NCI-H345 treated with DMSO at 0.1 percent for 48 hours (cell line): Measurements from ENCODE around the gene YIPF4.
"Not testable (repeated sequence)": the region's sequence is repeated elsewhere in the genome, so short reads cannot be mapped to it uniquely, and the experiment has no call there.

ENCODE experiments used
- DNase-seq: peaks from one replicate; lab custom pipeline; 2025; ENCODE audit not compliant: unreplicated experiment; lab: John Stamatoyannopoulos, UW

Gene YIPF4

GRCh38 chr2:32277674-32278477 lies at the start of gene YIPF4:
Gene YIPF4, plus strand, starts transcription at chr2:32277904. Its CDS starts 252 bp downstream, at chr2:32278156.
- DNase-seq, result peak; percentile 84

GRCh38 chr2:32228181-32228580 lies 49.5 kb upstream of the YIPF4 start:
- no peak for DNase-seq

- DNase-seq, result no peak
Measured at GRCh38 chr2:32229635-32230034, 48.1 kb upstream of the YIPF4 start.

GRCh38 chr2:32231959-32232358 lies 45.7 kb upstream of the YIPF4 start:
- no peak for DNase-seq

GRCh38 chr2:32235315-32235714 lies 42.4 kb upstream of the YIPF4 start:
- DNase-seq, result no peak

- DNase-seq, result no peak
Measured at GRCh38 chr2:32237488-32237887, 40.2 kb upstream of the YIPF4 start.

- no peak for DNase-seq
Measured at GRCh38 chr2:32237996-32238395, 39.7 kb upstream of the YIPF4 start.

GRCh38 chr2:32242331-32242730 lies 35.4 kb upstream of the YIPF4 start:
- no peak for DNase-seq

GRCh38 chr2:32246911-32247310 lies 30.8 kb upstream of the YIPF4 start:
- DNase-seq, result no peak

GRCh38 chr2:32248299-32248698 lies 29.4 kb upstream of the YIPF4 start:
- DNase-seq, result no peak

GRCh38 chr2:32249731-32250236 lies 27.9 kb upstream of the YIPF4 start:
- no peak for DNase-seq

GRCh38 chr2:32250290-32250689 lies 27.4 kb upstream of the YIPF4 start:
- no peak for DNase-seq

GRCh38 chr2:32258242-32258641 lies 19.5 kb upstream of the YIPF4 start:
- DNase-seq, result no peak

GRCh38 chr2:32260376-32260775 lies 17.3 kb upstream of the YIPF4 start:
- no peak for DNase-seq

GRCh38 chr2:32262105-32262504 lies 15.6 kb upstream of the YIPF4 start:
- DNase-seq, result no peak

- DNase-seq, result no peak
Measured at GRCh38 chr2:32264422-32265105, 13.1 kb upstream of the YIPF4 start, which contains the start of gene NLRC4. Gene NLRC4, minus strand, starts transcription at chr2:32264886. Its CDS starts 8,111 bp downstream, at chr2:32256775.

- DNase-seq, result no peak
Measured at GRCh38 chr2:32271063-32271462, 6.6 kb upstream of the YIPF4 start.

GRCh38 chr2:32272279-32272678 lies 5.4 kb upstream of the YIPF4 start:
- no peak for DNase-seq

- DNase-seq, result no peak
Measured at GRCh38 chr2:32274289-32274688, 3.4 kb upstream of the YIPF4 start.

- DNase-seq, result not testable (repeated sequence)
Measured at GRCh38 chr2:32275790-32276189, 1.9 kb upstream of the YIPF4 start.

GRCh38 chr2:32277363-32277673 lies 386 bp upstream of the YIPF4 start:
- no peak for DNase-seq

GRCh38 chr2:32278478-32278853 lies 762 bp downstream of the YIPF4 start:
- DNase-seq, result no peak
